ENCODE measurements around the gene CACNA1I.

DNA sequence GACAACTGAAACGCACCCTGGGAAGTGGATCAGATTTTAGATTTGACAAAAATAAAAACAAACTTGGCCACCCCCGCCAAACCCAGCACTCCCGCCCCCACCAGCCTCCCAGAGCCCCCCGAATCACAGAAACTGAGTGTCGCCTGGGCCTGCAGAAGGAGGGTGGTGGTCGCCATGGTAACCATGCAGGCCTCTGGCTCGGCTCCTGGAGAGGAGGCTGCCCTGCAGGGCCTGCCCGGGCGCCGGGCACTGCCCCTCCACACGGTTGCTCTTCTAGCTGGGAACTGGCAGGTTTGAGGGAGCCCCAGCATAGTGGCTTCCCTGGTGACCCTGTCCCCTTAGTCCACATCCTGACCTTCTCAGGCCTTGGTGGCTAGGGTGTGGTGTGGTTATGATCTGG, 19.3 kb downstream of the CACNA1I start:
- TF ChIP-seq, protein P1, sequence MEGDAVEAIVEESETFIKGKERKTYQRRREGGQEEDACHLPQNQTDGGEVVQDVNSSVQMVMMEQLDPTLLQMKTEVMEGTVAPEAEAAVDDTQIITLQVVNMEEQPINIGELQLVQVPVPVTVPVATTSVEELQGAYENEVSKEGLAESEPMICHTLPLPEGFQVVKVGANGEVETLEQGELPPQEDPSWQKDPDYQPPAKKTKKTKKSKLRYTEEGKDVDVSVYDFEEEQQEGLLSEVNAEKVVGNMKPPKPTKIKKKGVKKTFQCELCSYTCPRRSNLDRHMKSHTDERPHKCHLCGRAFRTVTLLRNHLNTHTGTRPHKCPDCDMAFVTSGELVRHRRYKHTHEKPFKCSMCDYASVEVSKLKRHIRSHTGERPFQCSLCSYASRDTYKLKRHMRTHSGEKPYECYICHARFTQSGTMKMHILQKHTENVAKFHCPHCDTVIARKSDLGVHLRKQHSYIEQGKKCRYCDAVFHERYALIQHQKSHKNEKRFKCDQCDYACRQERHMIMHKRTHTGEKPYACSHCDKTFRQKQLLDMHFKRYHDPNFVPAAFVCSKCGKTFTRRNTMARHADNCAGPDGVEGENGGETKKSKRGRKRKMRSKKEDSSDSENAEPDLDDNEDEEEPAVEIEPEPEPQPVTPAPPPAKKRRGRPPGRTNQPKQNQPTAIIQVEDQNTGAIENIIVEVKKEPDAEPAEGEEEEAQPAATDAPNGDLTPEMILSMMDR (IDR thresholded peaks at IDR 0.05) = no peak
- no peak for TF ChIP-seq NFYB (CRISPR knock-in tag; conservative IDR thresholded peaks at IDR 0.05; ENCODE audit: low read depth)
- no peak for TF ChIP-seq SMAD4 (CRISPR knock-in tag; IDR thresholded peaks at IDR 0.05)
- no peak for TF ChIP-seq PRRX2 (CRISPR knock-in tag; IDR thresholded peaks at IDR 0.05)
- TF ChIP-seq, protein P2, sequence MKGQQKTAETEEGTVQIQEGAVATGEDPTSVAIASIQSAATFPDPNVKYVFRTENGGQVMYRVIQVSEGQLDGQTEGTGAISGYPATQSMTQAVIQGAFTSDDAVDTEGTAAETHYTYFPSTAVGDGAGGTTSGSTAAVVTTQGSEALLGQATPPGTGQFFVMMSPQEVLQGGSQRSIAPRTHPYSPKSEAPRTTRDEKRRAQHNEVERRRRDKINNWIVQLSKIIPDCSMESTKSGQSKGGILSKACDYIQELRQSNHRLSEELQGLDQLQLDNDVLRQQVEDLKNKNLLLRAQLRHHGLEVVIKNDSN (CRISPR knock-in tag; IDR thresholded peaks at IDR 0.05) = no peak
- TF ChIP-seq JUN (CRISPR knock-in tag; IDR thresholded peaks at IDR 0.05) = no peak
- TF ChIP-seq, protein P3, sequence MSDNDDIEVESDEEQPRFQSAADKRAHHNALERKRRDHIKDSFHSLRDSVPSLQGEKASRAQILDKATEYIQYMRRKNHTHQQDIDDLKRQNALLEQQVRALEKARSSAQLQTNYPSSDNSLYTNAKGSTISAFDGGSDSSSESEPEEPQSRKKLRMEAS (CRISPR knock-in tag; IDR thresholded peaks at IDR 0.05) = no peak
